Measurements from ENCODE around the gene CAND2.
A peak's percentile ranks its signal among the peaks of the same experiment; 100 is the strongest.
"Not testable (repeated sequence)": the region's sequence is repeated elsewhere in the genome, so short reads cannot be mapped to it uniquely, and the experiment has no call there.

CAND2 gene

DNA sequence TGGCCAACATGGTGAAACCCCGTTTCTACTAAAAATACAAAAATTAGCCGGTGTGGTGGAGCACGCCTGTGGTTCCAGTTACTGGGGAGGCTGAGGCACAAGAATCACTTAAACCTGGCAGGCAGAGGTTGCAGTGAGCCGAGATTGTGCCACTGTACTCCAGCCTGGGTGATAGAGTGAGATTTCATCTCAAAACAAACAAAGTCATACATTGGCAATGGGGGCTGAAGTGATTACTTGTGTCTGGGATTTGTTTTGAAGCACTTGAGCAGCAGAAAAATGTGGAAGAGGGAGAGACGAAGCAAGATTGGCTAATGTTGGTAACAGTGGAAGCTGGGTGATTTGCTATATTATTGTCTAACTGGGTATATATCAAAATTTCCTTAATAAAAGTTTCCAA is 24.0 kb upstream of the CAND2 start:
- DNase-seq, result no peak

DNA sequence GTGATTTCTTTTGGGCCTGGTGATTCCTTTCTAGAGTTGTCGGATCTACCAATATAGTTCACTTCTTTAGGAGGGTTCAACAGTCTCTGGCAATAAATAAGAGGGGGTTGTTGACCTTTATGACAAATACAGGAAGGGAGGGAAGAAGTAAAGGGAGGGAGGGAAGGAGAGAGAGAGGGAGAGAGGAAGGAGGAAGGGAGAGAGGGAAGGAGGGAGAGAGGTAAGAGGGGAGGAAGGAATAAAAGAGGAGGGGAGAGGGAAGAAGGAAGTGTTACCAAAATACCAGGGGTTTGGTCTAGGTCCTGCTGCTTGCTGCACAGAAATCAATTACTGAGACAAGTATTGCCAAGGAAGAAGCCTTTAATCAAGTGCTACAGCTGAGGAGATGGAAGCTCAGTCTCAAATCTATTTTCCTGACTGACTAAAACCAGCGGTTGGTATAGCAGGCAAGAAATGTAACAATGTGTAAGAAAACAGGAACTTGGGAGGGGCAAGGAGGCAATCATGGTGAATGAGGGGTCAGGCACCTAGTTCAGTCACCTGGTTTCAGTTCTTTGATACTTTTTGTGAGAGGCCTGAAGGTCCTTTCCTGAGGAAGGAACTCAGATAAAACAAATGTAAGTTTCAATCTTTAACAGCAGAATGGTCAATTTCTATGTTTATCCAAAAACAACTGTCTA is 23.3 kb upstream of the CAND2 start:
- no peak for DNase-seq

DNA sequence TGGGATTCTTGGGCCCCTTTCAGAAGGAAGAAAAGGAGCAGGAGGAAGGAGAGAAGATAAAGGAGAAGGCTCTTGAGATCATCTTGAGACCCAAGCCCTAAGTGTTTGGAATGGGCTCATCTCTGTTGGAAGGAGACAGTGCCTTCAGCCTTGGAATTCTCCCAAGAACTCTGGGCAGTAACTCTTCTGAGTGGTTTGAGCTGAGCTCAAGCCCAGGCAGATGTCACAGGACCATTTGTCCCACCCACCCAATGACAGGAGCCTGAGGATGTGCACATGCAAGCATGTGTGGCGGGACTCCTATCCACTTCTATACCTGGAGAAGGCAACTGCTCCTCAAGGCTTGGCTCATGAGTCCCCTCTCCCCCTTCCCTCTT is 22.8 kb upstream of the CAND2 start:
- DNase-seq, result no peak

DNA sequence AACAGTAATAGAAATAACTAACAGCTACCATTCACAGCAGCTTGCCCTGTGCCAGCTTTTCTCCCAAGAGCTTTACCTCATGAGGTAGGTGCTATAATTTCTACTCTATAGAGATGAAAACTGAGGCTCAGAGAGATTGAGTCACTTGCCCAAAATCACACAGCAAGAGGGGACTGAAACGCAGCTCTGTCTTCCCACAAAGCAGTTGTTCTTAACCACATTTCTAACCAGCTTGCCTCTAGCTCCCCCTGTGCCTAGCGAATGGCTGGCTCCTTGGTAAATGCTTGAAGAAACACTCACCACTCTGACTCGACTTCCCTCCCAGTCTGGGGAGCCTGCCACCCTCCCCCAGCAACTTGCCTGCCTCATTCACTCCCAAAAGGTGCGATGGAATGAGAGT is 21.9 kb upstream of the CAND2 start:
- DNase-seq, result no peak

DNA sequence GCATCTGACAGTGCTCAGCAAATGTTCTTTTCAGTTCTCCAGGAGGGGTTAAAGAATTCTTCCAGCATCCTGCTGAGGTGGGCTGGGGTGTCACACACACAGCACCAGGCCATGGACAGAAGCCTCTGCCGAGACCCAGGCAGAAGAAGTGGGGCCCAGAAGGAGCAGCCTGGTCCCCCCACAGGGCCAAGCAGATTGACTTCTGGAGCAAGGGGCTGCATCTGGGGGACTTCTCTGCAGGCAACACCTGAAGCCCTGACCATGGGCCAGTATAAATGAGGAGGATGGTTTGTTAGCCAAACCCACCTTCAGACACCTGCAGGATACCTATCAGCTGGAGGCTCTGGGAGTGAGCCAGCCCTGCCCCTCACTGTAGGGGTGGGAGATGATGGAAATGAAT is 21.3 kb upstream of the CAND2 start:
- DNase-seq, result no peak

DNA sequence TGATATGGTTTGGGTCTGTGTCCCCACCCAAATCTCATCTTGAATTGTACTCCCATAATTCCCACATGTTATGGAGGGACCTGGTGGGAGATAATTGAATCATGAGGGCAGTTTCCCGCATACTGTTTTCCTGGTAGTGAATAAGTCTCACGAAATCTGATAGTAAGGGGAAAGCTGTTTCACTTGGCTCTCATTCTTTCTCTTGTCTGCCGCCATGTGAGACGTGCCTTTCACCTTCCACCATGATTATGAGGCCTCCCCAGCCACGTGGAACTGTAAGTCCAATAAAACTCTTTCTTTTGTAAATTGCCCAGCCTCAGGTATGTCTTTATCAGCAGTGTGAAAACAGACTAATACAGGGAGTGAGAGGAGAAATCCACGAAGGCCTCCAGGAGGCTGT is 20.5 kb upstream of the CAND2 start:
- not testable (repeated sequence) for DNase-seq

DNA sequence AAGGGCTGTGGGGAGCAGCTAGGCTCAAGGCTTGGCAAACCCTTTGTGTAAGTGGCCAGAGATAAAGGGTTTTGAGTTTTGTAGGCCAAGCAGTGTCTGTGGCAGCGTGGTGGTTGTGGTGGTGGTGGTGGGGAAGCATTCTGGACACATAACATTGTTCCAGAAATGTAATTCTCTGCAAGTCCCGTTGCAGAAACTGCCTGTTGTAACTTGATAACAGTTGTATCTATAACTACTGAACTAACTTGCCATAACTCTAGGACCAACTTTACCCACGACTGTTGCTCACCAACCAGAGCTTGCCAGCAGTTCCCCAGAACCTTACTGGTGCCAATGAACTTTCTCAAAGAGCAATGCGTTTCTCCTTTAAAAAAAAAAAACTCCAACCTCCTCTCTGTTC is 19.3 kb upstream of the CAND2 start:
- DNase-seq, result no peak

DNA sequence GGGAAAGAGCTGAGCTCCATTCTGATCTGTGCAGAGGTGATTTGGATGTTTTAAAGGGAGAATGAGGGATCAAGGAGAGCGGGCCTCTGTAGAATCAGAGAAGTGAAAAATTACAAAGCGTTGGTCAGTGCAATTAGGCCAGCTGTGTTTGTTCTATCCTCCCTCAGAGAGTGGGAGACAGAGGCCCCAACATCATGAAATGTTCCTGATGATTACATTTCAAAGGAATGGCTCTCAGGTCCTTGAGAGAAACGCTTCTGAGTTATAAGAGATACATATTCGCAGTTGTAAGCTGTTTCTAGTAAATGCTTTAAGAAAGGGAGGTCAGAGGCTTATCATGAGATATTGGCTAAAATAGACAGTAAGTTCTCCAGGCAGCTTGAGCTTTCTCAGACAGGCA is 15.7 kb upstream of the CAND2 start:
- no peak for DNase-seq

DNA sequence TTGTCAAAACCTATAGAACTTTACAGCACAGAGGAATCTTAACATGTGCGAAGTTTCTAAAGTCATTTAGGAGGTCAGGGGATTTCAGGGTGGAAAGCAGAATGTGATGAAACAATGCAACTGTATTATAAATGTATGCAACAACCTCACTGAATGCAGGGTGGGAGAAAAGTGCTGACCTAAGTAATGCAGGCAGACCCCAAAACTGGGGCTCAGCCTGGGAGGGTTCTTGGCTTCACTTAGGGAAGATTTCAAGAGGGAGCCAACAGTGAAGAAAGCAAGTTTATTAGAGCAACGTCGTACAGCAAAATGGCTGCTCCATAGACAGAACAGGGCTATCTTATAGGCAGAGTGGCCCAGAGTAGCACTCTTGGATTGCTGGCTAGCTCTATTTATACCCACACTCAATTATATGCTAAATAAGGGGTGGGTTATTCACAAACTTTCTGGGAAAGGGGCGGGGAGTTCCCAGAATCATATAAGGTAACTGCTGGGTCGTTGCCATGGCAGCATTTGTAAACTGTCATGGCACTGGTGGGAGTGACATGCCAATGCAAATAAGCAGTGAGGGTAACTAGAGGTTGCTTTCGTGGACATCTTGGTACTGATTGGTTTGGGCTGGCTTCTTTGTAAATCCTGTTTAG is 14.2 kb upstream of the CAND2 start:
- peak; percentile 33 for DNase-seq

DNA sequence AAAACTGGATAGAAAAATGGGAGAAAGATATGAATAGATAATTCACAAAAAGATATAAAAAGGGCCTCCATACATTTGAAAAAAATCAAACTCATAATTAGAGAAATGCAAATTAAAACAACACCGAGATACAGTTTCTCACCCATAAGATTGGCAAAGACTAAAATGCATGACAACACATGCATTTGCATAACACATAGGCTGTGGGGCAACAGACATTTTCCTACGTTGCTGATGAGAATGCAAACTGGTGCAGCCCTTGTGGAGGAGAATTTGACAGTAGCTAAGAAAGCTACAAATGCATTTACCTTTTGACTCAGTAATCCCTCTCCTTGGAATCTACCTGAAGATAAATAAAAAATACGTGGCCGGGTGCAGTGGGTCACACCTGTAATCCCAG is 11.4 kb upstream of the CAND2 start:
- no peak for DNase-seq

DNA sequence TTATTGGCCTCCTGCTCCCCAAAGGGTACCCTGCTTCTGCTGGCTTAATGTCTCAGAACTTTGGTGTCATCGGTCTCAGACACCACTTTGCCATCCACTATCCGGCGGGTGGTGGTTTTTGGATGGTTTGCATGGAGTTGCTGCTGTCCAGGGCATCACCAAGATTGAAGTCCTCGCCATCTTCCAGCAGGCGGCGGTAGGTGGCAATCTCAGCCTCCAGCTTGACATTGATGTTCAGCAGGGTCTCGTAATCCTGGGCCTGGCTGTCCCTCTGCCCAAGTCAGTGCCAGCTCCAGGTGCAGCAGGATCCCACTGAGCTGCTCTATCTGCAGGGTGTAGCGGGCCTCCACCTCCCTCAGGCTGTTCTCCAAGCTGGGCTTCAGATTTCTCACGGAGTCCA is 9.1 kb upstream of the CAND2 start:
- peak; percentile 17 for DNase-seq

DNA sequence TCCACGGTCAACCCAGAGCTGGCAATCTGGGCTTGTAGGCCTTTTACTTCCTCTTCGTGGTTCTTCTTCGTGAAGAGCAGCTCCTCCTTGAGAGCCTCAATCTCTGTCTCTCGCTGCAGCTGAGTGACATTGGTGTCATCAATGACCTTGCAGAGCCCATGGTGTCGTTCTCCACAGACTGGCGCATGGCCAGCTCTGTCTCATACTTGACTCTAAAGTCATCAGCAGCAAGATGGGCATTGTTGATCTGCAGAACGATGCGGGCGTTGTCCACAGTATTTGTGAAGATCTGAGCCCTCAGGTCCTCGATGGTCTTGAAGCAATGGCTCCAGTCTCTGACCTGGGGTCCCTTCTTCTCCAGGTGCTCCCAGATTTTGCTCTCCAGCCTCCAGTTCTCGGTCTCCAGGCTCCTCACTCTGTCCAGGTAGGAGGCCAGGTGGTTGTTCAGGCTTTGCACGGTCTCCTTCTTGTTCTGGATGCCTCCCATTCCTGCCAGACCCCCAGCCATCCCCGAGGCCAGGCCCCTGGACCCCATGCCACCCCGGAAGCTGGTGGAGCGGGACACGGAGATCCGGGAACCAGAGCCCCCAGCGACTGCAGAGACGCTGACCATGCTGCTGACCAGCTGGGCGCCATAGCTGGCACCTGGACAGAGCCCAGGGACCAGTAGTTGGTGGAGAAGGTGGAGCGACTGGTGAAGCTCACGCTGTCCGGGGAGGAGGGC is 8.4 kb upstream of the CAND2 start:
- not testable (repeated sequence) for DNase-seq

DNA sequence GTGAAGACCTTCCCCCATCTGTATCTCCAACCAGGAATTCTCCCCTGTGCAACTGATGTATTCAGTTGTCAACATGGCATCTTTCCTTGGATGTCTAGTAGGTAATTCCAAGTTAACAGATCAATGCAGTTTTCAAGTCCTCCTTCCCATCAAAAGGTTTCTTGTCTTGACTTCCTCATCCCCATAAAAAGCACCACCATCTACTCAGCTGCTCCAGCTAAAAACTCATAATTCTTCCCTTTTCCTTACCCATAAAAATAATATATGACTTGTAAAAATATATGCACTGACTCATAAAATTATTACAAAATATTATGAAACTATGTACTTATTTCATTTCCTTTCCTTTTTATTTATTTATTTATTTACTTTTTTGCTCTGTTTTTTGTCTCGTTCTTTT is 5.0 kb upstream of the CAND2 start:
- DNase-seq, result no peak

DNA sequence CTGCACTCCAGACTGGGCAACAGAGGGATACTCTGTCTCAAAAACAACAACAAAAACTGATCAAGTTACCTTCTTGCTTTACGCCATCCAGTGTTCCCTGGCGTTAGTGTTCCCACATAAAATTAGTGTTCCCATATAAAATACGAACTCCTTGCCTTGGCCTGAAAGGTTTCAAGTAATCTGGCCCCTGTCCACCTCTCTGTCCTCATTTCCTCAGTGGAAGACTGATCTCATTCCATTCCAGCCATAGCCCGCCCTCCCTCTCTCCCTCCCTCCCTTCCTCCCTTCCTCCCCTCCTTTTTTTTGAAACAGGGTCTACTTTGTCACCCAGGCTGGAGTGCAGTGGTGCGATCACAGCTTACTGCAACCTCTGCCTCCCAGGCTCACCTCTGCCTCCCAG is 2.8 kb upstream of the CAND2 start:
- no peak for DNase-seq

DNA sequence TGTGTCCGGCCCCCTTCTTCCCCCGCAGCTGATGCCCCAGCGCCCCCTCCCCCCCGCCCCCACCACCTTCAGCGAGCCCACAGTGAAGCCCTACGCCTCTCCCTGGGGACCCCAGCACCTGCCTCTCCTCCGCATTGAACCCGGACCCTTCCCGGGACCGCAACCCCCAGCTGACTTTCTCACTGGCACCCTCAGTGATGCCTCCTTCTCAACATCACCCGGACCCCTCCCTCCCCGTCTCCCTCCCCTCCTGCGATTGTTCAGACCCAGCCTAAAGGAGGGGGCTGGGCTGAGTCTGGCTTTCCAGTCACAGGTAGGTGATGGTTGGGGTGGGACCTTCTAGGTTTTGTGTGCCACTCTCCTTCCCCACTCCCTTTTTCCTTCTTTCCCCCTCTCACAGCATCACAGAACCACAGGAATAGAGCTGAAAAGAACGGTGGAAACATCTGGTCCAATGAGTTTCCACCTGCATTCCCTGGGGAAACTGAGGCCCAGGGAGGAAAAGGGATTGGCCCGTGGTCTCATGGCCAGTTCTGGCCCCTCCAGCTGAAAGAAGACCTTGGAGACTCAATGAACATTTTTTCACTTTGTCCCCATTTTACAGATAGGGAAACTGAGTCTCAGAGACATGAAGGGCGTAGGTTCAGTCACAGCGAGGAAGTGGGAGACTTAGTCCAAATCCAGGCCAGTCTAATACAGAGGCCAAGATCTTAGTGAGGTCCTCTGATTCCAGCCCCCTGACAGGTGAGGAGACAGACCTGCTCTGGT is 828 bp downstream of the CAND2 start:
- no peak for DNase-seq

DNA sequence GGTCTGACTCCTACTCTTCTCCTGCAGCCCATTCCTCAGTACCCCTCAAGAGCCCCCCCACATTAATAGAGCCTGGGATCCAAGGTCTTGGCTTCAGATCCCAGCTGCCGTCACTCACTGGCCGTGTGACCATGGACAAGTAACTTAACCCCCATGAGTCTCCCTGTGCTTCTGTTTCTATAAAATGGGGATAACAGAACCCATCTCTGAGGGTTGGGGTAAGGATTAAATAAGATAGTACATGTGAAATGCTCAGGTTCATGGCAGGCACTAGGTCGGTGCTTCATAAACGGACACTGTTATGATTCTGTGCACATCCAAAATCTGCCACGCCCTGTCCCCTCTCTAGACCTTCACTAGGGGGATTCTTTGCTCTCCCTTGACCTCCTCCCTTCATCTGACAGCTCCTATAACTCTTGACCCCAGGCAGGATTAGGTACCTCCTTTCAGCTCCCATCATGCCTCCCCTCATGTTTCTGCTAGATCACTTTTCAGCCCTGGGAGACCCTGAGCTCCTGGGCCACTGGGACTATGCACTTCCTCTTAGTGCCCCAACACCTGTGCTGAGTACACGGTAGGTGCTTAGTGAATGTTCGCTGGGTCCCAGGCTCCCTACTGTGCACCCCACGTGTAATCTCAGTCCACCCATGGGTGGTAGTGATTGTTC is 1.5 kb downstream of the CAND2 start:
- DNase-seq, result no peak

DNA sequence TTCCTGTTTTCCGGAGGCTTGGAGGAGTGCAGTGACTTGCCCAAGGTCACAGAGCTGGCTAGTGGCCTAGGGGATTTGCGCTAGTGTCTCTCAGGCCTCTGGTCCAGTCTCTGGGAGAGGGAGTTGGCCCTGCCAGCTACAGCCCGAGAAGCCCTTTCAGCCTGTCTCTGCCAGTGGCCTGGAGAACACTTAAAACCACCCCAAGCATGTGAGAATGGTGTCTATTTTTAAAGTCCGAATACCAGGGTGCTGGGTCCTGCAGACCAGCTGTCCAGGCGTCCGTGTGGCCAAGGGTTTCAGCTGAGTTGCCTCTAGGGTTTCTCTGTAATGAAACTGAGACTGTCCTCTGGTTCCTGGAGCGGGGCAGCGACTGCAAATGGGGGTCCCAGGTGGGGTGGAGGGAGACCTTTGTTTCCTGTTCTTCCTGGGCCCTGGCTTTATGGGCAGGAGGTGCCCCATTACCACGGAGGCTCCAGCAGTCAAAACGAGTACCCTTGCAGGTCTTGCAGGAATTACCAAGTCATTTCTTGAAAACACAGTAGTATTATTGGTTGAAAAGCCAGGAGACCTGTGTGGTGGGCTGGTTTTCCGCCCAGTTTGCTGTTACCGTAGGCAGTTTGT is 2.2 kb downstream of the CAND2 start:
- DNase-seq, result no peak

DNA sequence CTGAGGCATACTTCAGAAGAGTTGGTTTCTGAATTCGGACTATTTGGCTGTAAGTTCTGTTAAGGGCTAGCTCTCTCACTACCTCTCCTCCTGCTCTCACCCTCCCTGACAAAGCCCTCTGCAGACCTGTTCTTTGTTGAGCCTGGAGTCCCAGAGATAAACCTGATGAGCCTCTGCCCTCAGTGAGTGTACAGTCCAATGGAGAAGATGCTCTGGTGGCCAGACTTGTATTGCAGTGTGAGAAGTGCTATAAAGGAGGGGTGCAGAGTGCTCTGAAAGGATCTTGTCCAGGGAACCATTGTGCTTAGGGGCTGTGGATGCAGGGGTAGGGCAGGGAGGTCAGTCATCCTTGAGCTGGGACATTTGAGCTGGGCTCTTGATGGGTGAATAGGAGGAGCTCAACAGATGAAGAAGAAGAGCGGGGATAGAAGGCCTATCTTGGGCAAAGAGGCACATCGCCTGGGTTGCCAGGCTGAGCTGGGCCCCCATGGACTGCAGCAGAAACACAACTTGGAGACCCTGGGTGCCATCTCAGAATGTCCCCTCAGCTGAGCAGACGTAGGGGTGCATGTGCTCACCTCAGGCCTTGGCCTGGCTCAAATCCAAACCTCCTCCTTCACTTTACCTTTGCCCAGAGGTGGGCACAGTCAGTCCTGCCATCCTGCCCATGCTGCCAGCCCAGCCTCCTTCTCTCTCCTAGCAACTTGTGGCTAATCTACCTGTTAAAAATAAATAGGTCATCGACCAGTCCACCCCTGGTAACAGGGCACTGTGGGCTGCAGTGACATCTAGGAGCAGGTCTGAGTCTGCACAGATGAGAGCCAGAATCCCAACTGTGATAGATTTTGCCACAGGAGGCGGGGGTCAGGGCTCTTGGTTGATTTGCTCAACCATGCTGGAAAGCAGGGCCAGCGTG is 3.3 kb downstream of the CAND2 start:
- DNase-seq, result no peak

DNA sequence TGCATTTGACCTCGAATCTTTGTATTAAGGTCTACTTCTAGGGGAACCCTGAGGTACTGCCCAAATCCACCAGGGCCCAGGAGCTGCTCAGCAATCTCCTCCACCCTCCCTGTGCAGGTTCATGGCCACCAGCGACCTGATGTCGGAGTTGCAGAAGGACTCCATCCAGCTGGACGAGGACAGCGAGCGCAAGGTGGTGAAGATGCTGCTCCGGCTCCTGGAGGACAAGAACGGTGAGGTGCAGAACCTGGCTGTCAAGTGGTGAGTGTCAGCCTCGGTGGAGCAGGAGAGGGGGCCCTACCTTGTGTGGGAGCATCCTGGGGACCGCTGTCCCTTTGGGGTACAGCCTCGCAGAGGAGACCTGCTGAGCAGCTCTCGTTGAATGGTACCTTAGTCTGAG is 6.9 kb downstream of the CAND2 start:
- DNase-seq, result no peak

DNA sequence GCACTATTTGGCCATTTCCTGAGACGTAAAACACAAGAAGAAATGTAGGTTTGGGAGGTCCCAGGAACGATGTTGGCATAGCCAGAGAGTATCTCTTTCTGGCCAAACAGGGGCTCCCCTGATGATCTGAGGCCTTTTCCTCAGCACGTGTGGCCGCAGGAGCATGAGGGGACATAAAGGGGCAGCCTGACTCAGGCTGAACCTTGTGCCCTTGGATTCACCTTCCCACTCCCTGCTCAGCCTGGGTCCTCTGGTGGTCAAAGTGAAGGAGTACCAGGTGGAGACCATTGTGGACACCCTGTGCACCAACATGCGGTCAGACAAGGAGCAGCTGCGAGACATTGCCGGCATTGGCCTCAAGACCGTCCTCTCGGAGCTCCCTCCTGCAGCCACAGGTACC is 10.6 kb downstream of the CAND2 start:
- DNase-seq, result no peak

DNA sequence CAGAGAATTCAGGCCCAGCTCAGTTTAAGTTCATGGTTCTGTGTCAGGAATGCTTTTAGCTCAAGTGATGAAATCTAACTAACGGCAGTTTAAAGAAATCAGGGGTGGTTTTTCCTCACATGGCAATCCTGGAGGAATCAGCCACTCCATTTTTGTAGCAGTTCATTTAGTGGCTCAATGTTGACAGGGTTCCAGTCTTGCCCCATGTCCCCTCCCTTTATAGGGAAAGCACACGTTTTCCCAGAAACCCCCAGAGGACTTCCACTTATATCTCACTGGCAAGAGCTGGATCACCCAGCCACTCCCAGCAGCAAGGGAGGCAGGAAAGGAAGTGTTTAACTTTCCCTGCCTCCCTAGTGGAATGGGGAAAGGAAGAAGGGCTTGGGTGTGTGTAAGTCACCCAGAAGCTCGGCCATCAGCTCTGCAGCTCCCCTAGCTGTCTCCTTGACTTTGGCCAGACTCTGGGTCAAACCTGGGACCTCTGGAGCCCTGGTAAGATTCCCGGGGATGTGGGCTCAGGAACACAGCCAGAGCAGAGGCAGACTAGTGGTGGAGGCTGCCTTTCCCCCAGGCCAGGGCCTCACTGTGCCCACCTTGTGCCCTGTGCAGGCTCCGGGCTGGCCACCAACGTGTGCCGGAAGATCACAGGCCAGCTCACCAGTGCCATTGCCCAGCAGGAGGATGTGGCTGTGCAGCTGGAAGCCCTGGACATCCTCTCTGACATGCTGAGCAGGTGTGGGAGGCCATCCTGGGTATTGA is 11.3 kb downstream of the CAND2 start:
- no peak for DNase-seq
